Measurements from ENCODE around the gene PRDM16.

The PRDM16 gene

DNA sequence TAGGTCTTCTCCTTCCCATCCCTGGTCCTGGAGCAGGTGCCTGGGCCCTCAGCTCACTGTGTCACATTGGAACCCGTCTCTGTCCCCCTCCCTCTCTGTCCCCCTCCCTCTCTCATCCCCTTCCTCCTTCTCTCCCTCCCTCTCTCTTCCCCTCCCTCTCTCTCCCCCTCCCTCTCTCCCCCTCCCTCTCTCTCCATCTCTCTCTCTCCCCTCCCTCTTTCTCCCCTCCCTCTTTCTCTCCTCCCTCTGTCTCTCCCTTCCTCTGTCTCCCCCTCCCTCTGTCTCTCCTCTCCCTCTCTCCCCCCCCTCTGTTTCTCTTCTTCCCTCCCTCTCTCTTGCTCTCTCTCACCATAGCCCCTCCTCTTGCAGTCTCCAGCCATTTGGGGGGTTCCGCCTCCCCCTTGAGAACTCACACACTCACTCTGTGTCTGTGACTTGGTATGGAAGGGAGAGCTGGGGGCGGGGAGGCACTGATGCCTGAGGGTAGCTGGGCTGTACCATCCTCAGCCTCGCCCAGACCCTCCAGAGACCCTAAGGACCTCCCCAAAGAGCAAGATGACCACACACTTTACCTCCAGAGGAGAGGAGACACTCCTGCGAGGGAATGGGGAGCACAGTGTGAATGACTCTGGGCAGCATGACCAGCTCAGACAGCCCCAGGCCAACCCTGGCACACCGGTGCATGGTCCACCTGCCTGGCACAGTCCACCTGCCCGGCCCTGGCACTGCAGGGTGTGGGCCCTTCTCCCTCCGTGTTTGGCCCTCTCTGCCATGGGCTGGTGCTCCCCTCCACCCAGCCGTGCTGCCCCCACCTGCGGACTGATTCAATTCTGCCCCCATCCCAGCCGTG lies 282.7 kb downstream of the PRDM16 start:
- no peak for DNase-seq

DNA sequence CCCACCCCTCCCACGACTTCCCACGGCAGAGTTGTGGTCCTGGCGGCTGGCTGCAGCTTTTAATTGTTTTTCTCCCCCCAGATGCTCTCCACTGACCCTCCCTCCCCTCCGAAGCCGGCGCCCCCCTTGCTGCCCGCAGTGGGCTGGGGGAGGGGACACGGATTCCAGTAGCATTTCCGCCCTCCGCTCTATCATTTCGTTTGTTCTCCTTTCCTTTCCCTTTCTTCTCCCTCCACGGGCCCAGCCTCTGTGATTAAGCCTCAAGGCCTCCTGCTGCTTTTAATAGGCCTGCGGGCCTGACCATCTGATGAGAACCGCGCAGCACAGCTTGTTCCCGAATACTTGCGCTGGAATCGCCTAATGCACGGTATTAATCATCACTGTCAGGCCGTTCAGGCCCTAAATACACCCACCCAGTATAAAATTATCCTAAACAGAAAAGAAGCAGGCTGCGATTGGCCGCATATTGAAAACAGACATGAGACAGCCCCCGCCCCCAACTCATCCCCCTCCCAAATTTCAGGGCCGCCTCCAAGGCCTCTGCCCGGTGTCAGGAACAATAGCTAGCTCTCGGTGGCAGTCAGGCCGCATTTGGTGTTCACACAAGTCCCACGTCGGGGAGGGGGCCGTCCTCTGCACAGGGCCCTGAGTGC lies 283.4 kb downstream of the PRDM16 start:
- no peak for DNase-seq

DNA sequence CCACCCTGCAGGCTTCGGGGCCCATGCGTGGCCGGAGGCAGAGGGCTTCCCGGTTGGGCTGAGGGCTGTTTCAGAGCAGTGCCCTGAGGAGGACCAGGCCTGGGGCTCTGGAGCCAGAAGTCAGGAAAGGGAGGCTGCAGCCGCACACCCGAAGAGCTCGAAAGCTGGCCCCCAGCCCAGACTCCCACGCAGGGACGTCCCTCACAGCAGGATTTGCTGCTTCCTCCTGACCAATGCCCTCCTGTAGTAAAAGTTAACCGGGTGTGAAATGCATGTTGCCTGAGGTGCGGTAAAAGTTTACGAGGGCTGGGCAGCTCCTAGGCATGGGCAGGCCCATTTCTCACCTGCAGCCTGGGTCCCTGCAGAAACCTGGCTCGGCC lies 283.9 kb downstream of the PRDM16 start:
- no peak for DNase-seq

DNA sequence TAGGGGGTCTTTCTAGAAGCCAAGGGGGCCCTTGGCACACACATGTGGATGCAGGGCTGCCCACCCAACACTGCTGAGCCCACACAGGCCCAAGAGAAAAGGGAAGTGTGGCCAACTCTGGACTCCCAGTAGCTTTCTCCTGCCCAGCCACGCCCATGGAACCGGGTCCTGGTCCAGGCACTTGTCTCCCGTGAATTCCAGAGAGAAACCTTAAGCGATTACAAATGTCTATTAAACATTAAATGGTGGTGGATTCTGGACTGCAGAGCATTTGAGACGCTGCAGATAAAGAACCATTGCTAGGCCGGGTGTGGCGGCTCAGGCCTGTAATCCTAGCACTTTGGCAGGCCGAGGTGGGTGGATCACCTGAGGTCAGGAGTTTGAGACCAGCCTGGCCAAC lies 284.9 kb downstream of the PRDM16 start:
- no peak for DNase-seq

DNA sequence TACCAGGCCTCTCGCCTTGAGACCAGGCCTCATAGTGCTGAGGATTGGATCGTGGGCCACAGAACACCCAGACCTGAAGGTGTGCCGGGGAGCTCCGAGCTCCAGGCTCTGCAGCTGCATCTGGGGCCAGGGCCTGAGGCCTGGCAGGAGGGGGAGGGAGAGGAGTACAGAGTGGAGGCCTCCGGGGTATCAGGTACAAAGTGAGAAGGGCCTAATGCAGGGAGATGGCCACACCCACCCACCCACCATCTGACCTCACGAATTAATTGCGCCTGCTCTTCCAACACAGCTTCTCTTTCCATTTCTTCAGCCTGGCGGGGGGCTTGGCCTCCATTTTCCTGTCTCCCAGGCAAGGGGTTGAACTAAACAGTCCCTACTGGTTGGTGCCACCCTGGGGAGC lies 286.1 kb downstream of the PRDM16 start:
- no peak for DNase-seq

DNA sequence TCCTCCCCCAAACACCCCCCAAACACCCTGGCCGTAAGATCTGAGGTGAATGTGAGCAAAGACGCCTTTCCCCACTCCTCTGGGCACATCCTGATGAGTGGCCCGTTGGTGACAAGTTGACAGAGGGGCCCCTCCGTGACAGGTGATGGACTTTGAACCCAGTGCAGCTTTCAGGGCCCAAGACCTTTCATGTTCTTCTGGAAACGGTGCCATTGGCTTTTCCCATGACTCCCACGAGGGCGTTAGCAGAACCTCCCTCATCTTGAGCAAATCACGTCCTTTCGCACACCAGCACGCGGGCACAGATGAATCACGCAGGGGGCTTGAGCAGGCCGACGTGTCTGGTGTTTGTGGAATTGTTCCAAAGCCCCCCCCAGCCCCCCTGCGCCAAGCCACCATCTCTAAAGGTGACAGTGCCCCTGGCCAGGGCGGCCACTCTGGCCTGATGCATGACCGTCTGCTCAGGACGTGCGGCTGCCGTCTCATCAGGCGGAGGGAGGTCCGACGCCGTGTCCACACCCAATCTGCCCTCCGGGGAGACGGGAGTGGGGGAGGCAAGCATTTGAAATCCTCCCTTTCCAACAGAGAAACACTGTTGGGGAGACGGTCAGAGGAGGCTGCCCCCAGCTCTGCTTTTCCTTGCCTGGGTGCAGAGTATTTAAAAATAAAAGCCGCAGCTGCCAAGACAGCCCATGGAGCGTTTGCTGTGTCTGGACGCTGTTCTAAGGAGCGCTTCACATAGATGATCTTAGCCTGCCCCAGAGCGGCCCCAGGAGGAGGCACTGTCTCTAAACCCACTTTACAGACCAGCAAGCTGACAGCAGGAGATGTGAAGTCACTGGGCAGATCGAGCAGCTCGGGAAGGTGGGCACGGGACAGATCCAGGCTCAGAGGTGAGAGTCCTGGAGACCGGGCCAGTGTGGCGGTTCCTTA lies 287.2 kb downstream of the PRDM16 start:
- no peak for DNase-seq

DNA sequence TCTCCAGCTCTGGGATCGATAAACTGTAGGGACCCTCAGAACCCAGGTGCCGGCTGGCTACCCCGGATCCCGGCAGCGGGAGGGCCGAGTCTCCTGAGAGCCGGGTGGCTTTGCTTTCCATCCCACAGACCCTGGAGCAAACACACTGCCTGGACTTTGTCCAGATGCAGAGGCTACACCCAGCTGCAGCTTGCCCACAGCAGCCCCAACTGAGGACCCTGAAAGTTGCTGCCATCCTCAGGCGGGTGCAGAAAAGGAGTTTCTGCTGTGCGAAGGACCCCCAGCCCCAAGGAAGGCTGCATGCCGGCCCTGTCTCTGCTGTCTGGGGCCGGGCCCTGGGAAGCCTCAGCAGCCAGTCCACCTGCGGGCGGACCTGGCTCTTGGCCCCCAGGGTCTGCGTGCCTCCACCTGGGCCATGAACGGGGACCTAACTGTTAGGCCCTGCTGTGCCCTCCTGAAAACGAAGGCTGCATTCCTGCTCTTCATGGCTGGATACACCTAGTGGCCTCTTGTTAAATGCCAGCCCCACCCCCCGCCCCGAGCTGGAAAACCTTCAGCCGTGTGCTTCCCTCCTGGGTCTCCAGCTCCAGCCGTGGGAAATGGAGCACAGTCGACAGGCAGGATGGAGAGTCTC lies 287.9 kb downstream of the PRDM16 start:
- DNase-seq = no peak

DNA sequence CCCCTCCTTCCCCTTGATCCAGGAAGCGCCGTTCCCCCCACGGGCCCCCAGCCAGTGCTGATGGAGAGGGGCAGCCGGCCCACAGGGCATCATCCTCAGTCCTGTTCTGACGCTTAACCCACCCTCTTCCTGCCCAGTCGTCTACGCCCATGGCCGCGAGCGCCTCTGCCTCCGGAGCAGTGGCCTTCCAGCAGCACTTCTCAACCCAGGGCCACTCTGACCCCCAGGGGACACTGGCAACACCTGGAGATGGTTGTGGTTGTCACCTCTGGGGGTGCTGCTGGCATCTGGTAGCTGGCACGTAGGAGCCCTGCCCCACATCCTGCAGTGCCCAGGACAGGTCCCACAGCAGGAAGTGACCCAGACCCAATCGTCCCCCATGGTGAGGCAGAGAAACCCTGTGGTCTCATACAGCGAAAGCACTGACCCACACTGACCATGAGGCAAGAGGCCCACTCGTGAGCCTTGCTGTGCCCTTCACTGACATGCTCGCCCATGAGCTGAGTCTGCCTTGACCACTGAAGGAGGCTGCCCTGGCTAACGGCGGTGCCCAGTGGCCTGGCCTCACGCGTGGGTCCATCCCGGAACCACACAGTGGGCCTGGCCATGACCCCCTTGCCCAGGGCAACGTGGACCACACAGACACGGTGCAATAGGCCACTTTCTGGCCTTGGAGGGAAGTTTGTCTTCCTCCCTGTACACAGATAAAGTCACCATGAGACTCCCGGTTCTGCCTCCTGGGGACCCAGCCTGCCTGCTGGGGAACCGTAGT lies 288.7 kb downstream of the PRDM16 start:
- DNase-seq = no peak

DNA sequence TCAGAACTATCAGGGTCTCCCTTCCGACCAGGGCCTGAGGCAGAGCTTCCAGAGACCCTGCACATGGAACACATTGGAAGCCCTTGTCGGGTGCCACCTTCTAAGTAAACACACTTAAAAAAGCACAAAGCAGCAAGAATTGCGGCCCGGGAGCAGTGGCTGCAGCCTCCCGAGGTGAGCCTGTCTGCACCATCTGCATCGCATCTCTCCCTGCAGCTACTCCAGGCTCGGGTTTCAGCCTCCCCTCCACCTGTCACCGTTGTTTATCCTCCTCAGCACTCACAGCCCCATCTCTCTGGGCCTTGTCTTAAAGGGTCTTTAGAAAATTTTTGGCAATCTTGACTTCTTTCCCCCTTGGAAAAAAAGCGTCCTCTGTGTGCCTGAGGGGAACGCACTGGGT lies 290.3 kb downstream of the PRDM16 start:
- DNase-seq = no peak

DNA sequence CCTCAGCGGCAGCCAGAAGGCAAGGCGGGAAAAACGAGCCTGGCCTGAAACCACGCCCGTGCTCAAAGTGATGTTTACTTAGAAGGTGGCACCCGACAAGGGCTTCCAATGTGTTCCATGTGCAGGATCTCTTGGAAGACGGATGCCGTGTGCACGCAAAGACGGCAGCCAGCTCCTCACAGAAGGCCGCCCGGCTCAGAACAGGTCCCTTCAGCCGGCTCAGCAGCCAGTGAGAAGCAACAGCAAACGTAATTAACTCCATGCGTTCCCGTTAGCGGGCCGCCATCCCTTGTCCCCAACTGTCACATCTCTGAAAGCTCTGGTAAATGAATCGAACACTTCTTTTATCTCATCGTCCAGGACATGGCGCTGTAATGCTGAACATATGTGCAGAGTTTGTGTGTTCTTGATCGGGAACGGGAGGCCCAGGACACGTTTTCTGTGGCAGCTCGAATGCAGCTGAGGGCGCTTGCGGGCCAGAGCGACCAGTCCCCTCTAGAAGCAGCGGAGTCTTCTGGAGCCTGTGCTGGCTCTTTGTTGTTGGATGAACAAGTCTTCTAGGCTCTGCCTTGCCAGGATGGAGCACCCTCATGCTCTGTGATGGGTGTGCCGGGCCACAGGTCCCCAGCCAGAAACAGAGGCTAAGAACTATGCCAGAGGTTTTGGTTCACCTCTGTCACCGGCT lies 290.9 kb downstream of the PRDM16 start:
- no peak for DNase-seq

DNA sequence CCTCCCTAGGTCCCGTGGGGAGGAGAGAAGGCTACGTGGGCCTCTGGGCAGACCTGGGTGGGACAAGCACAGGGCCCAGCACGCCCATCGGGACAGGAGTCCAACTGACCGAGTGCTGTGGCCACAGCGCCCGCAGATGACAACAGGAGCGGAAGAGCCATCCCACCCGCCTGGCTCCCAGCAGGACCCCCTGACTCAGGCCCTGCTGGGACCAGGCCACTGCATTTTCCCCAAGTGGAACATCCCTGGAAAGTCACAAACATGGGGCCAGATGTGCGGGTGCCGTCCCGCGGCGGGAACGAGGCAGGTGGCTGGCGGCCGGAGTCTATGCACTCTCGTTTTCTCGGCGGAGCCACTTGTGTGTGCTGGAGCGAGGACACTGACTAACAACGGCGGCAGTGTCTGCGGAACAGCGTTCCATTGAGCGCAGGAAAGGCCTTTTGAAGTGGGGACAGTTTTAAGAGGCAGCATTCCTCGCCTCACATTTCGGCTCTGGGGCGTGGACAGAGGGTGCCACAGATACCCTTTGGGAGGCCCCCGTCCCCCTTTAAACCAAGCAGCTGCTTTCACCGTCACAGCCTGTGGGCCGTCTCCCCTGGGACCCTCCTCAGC lies 291.7 kb downstream of the PRDM16 start:
- DNase-seq = no peak

DNA sequence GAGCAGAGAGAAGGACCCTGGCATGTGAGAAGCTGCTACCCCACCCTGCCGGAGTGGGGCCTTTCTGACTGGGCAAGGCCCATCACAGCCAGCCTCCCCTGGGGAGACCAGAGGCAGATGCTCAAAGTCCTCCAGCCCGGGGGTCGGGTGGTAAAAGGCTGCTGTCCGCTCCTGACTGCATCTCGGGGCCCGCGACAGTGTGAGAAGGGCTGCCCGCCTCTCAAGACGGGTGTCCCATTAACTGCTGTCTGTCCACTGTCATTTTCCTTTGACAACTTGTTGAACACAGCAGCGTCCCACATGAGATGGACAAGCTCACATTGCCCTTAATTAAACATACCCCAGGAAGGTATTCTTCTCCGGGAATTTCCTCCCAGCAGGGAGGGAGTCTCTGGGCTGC lies 294.0 kb downstream of the PRDM16 start:
- no peak for DNase-seq

DNA sequence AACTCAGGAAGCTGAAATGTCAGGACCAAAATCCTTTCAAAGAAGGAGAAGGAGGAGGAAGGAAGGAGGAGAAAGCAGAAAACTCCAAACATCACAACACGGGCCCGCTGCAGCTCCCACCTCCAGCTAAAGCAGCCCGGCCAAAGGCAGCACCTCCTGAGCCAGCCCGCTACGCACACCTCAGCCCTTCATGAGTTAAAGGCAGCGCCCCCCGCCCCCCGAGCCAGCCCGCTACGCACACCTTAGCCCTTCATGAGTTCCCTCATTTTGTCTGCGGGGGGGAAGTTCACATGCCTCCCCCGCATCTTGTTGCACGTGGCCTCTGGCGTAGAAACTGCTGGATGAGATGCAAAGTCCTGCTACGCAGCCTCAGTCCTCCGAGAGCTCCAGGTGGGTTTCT lies 294.8 kb downstream of the PRDM16 start:
- DNase-seq = no peak

DNA sequence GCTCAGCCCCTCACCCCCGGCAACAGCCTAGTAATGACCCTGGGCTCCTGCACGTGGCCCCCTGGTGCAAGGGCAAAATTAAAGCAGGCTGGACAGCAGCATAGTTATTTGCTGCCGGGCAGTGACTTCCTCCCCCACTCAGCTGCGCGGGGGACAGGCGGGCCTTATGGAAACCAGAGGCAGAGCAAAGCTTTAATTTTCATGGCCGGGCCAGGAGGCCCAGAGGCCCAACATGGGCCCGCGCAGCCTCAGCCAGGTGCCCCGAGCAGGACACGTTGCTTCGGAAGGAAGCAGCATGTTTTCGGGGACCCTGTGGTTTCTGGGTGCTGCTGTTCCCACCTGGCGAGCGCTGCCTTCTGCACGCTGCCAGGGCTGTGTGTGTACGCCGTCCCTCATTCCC lies 295.5 kb downstream of the PRDM16 start:
- no peak for DNase-seq

DNA sequence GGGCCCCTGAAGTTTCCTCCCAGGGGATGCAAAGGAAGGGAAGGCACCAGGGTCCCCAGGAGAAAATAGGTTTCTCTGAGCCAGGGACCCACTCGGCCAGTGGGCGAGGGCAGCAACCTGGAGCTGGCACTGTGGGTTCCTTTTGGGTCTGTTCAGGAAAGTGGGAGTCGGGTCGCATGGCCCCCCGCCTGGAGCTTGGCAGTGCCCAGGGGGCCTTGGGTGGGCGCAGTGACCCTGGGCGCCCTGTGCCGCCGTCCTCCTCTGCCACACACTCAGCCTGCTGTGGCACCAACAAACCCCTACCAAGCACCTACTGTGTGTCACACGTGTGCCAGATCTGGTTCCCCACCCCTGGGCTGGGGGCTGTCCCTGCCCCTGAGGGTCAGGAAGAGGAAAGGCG lies 296.0 kb downstream of the PRDM16 start:
- DNase-seq = no peak

DNA sequence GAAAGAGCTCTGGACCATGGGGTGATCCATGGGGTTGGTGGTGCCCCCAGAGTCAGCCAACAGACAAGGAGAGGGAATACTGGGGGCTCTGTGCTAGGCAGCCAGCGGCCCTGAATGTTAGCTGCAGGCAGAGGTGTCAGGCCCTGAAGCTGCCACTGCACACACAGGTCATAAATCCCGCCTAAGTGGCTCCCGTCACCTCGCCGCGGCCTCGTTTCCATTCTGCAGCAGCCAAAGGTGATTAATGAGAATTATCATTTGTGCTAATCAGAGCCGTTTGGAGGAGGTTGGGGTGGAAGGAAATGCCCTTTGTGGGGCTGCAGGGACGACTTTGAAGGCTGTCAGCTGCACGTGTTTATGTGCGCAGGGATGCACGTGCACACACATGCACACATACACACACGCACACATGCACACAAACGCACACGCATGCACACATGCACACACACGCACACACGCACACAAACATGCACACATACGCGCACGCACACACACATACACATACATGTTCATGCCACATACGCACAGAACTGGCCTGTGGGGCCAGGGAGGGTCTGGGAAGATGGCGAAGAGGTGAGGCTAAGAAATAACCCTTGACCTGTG lies 296.6 kb downstream of the PRDM16 start:
- no peak for DNase-seq

DNA sequence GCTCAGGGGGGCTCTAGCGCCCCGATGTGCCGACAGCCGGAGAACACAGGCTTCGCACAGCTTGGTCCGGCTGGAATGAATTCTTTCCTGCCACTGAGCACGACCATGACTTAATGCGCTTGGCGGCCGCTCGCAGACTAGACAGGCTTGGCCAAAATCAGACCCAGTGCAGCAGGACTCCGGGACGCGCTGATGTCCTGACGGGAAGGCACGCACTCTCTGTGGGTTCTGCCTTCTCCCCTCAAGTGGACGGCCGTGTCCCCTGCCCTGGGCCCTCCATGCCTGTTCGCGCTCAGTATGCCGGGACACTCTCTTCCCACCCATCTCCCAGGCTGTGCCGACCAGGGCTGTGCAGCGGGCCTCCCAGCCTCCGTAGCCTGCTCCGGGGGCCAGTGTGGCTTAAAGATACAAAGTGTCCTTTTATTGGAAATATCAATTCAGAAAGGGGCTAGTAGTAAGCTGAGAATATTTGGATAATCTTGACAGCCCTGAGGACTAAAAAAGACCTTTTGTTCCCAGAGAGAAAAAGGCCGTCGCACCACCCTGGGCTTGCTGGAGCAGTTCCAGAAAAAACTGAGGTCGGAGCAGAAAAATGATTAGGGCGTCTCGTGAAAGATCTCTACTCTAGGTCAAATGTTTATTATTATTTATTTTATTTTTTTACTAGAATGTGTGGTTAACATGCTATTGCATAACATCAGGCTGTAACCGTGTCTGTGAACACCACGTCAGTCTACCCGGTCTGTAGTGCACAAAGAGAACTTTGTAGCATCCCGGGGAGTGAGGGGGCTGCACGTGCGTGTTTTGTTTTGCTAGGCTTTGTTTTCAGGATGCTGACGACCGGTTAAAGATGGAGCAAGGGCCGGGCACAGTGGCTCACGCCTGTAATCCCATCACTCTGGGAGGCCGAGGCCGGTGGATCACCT lies 297.4 kb downstream of the PRDM16 start:
- DNase-seq = no peak

DNA sequence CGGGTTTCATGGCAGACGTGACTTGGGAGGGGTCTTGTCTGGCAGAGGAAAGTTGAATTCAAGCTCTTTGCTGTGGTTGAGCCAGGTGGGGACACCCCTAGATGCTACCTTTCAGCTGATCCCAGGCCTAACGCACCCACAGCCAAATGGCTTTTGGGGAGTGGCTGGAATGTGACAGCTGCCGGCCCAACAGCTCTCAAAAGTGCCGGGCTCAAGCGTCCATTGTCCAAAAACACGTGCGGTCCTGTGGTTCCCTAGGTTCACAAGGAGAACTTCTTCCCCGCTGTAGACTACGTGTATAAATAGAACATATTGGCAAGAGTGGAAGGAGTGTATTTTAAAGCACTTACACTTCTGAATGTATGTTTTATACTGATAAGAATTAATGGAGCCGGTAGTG lies 298.4 kb downstream of the PRDM16 start:
- no peak for DNase-seq

DNA sequence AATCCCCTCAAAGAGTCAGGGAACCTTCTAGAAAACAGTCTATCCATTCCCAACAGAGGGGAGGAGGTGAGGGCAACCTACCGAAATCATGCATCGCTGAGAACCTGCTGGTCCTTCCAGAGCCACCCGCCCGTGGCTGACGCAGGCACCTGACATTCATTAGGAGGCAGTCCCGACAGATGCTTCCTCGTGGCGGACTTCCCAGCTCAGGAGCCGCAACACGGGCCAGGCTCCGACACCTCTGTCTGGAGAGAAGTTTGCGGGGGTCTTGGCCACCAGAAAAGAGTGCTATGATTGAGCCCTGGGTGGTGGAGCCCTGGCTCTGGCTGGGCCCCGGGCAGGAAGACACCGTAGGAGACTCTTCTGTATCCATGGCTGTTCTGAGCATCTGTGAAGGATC lies 299.1 kb downstream of the PRDM16 start:
- DNase-seq = no peak
